ENCODE data around the gene ABCG4.

ABCG4 gene

DNA sequence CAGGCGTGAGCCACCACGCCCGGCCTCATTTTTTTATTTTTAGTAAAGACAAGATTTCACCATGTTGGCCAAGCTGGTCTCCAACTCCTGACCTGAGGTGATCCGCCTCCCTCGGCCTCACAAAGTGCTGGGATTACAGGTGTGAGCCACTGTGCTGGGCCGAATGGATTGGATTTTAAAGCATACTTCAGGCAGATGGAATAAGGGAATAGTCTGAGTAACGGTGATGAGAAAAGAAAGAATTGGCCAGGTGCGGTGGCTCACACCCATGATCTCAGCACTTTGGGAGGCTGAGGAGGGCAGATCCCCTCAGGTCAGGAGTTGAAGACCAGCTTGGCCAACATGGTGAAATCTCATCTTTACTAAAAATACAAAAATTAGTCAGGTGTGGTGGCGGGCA is 55.2 kb downstream of the ABCG4 start:
- no peak for DNase-seq (ENCODE audit: low spot score)
- in situ Hi-C loops (cut with MboI; ENCODE audit: low pct_unique_long_range_greater_than_20kb, low sequenced_read_pairs, unreplicated experiment): no loop called here
- no peak for TF ChIP-seq CTCF (IDR thresholded peaks at IDR 0.05; ENCODE audit: extremely low read depth, insufficient read depth, missing control alignments)

DNA sequence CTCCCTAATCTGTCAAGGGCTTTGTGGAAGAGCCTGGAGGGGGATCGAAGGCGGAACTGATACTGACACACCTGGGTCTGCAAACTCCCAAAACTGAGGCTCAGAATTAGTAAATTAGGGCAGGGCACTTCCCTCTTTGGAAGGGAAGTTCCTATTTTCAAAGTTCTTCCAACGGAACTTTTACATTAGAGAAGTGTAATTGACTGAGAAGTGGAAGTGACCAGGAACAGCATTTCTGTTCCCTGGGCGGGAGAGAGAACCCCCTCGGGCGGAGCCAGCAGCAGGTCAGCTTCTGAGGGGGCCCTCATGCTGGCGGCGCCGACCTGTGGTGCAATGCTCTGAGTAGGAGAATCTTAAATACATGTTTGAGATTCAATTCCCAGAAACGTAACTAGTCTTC is 56.2 kb downstream of the ABCG4 start:
- in situ Hi-C loops (cut with MboI; ENCODE audit: low pct_unique_long_range_greater_than_20kb, low sequenced_read_pairs, unreplicated experiment): no loop called here
- peak; percentile 30 for DNase-seq (ENCODE audit: low spot score)
- no peak for TF ChIP-seq CTCF (IDR thresholded peaks at IDR 0.05; ENCODE audit: extremely low read depth, insufficient read depth, missing control alignments)

- in situ Hi-C loops (cut with MboI; ENCODE audit: low pct_unique_long_range_greater_than_20kb, low sequenced_read_pairs, unreplicated experiment): no loop called here
- DNase-seq (ENCODE audit: low spot score): peak; percentile 96
- peak; percentile 81 for TF ChIP-seq CTCF (IDR thresholded peaks at IDR 0.05; ENCODE audit: extremely low read depth, insufficient read depth, missing control alignments)
These were observed 57.0 kb downstream of the ABCG4 start, which contains the start of gene CBL for GRCh38 chr11:119205574-119206510. Gene CBL, plus strand, starts transcription at chr11:119206339. Its CDS starts 79 bp downstream, at chr11:119206418.

DNA sequence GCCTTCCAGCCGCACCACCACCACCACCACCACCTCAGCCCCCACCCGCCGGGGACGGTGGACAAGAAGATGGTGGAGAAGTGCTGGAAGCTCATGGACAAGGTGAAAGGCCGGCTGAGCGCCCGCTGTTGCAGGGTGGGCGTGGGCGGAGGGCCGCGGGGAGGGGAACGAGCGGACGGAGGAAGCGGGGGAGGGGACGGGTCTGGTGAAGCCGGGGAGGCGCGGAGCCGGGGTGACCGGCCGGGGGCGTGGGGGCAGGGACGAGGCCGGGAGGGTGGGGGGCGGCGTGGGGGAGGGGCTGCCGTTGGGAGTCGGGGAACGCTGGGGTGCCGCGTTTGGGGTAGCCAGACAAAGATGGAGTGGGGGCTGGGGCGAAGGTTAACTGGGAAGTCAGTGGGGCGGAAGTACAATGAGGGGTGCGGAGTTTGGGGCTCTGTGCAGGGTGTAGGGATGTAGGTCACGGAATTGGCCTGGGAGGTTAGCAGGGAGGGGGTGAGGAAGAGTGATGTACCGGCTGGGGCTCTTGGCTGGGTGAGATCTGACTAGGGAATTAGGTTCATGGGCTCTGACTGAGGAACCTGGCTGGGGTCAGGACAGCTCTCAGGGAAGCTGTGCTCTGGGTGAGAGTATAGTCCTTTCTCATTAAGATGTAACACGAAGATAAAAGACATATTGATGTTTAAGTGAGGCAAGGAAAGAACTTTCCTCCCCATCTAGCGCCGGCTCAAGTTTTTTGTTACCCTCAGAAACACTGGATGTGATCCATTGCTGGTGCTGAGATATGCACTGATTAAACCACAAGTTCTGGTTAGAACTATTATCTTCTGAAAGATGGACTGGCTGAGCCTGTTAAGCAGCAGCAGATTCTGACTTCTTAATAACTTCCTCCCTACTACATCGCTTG is 57.9 kb downstream of the ABCG4 start:
- in situ Hi-C loops (cut with MboI; ENCODE audit: low pct_unique_long_range_greater_than_20kb, low sequenced_read_pairs, unreplicated experiment): no loop called here
- DNase-seq (ENCODE audit: low spot score): peak; percentile 79
- TF ChIP-seq CTCF (IDR thresholded peaks at IDR 0.05; ENCODE audit: extremely low read depth, insufficient read depth, missing control alignments): no peak

GRCh38 chr11:119207415-119207960 is 58.6 kb downstream of the ABCG4 start:
- in situ Hi-C loops (cut with MboI; ENCODE audit: low pct_unique_long_range_greater_than_20kb, low sequenced_read_pairs, unreplicated experiment): no loop called here
- no peak for DNase-seq (ENCODE audit: low spot score)
- no peak for TF ChIP-seq CTCF (IDR thresholded peaks at IDR 0.05; ENCODE audit: extremely low read depth, insufficient read depth, missing control alignments)

- TF ChIP-seq CTCF (IDR thresholded peaks at IDR 0.05; ENCODE audit: extremely low read depth, insufficient read depth, missing control alignments): no peak
- DNase-seq (ENCODE audit: low spot score): no peak
- in situ Hi-C loops (cut with MboI; ENCODE audit: low pct_unique_long_range_greater_than_20kb, low sequenced_read_pairs, unreplicated experiment): no loop called here
These were observed 60.3 kb downstream of the ABCG4 start for GRCh38 chr11:119209186-119209585.

All from GM13977 (cell line).